H1 (cell line): Measurements from ENCODE around the gene OR11H7. TPM values are rescaled to one million over a fixed set of nuclear protein-coding genes. Genes with fewer than 3 reads are reported as not detected.

Experiments used
- polyA plus RNA-seq, 7 experiments: library from polyadenylated mRNA; depleted of rRNA in 3 of 7; stranded (reverse) in 5 of 7; unstranded in 2 of 7; fragments of >200 nt in 5 of 7; fragments of 200-250 nt in 2 of 7; gene quantifications; 1 replicate in 5 of 7; 2 replicates in 1 of 7; 4 replicates in 1 of 7; pipeline versions ENCODE4 v1.2.1 to v1.2.3, GENCODE V29; 2011 to 2013; ENCODE audit warnings: missing spikeins in 2 of 7, mixed read lengths in 2 of 7
- total RNA-seq: library from RNA; stranded (reverse); fragmentation: NEBNext Ultra II Directional; extraction: Animal tissue kit (Norgen Biotek cat#: 25700); gene quantifications from 2 replicates; pipeline ENCODE4 v1.2.1, GENCODE V29; 2021

Gene OR11H7
- total and polyA plus RNA-seq, 2 of the 8 experiments (the other 6 are each of a cell fraction or from before 2014, with no cell fraction given), result not detected

Other genes starting within 250 kb of the OR11H7 start
- gene OR4Q2, start 226.8 kb upstream of the OR11H7 start, total RNA-seq, result not detected in 2 replicates
- gene OR4Q2, start 226.8 kb upstream of the OR11H7 start, polyA plus RNA-seq (2011; rRNA removed), result not detected in 2 replicates
- not detected in 2 replicates for gene OR4K14, start 209.7 kb upstream of the OR11H7 start, total RNA-seq
- gene OR4K14, start 209.7 kb upstream of the OR11H7 start, polyA plus RNA-seq (2011; rRNA removed), result not detected in 2 replicates
- gene OR4K13, start 192.9 kb upstream of the OR11H7 start, total RNA-seq, result not detected in 2 replicates
- not detected in 2 replicates for gene OR4K13, start 192.9 kb upstream of the OR11H7 start, polyA plus RNA-seq (2011; rRNA removed)
- gene OR4L1, start 168.9 kb upstream of the OR11H7 start, total RNA-seq, result not detected in 2 replicates
- gene OR4L1, start 168.9 kb upstream of the OR11H7 start, polyA plus RNA-seq (2011; rRNA removed), result not detected in 2 replicates
- not detected in 2 replicates for gene OR4K17, start 118.2 kb upstream of the OR11H7 start, total RNA-seq
- not detected in 2 replicates for gene OR4K17, start 118.2 kb upstream of the OR11H7 start, polyA plus RNA-seq (2011; rRNA removed)
- not detected in 2 replicates for gene OR4N5, start 90.2 kb upstream of the OR11H7 start, total RNA-seq
- not detected in 2 replicates for gene OR4N5, start 90.2 kb upstream of the OR11H7 start, polyA plus RNA-seq (2011; rRNA removed)
- not detected in 2 replicates for gene OR11G2, start 38.1 kb upstream of the OR11H7 start, total RNA-seq
- not detected in 2 replicates for gene OR11G2, start 38.1 kb upstream of the OR11H7 start, polyA plus RNA-seq (2011; rRNA removed)
- gene OR11H6, start 5.3 kb upstream of the OR11H7 start, total RNA-seq, result not detected in 2 replicates
- not detected in 2 replicates for gene OR11H6, start 5.3 kb upstream of the OR11H7 start, polyA plus RNA-seq (2011; rRNA removed)
- not detected in 2 replicates for gene OR11H4, start 10.3 kb downstream of the OR11H7 start, total RNA-seq
- gene OR11H4, start 10.3 kb downstream of the OR11H7 start, polyA plus RNA-seq (2011; rRNA removed), result not detected in 2 replicates
- 18.0 and 20.7 TPM in 2 replicates for gene TTC5, start 77.0 kb downstream of the OR11H7 start, total RNA-seq
- 6.4 and 9.1 TPM in 2 replicates for gene TTC5, start 77.0 kb downstream of the OR11H7 start, polyA plus RNA-seq (2011; rRNA removed)
- 156 and 173 TPM in 2 replicates for gene CCNB1IP1, start 104.3 kb downstream of the OR11H7 start, total RNA-seq
- gene CCNB1IP1, start 104.3 kb downstream of the OR11H7 start, polyA plus RNA-seq (2011; rRNA removed), result 180 and 277 TPM in 2 replicates
- gene PARP2, start 114.7 kb downstream of the OR11H7 start, total RNA-seq, result 41.7 and 42.9 TPM in 2 replicates
- 14.8 and 27.7 TPM in 2 replicates for gene PARP2, start 114.7 kb downstream of the OR11H7 start, polyA plus RNA-seq (2011; rRNA removed)
- gene TEP1, start 184.5 kb downstream of the OR11H7 start, total RNA-seq, result 9.6 and 10.7 TPM in 2 replicates
- 6.9 and 8.7 TPM in 2 replicates for gene TEP1, start 184.5 kb downstream of the OR11H7 start, polyA plus RNA-seq (2011; rRNA removed)
- gene KLHL33, start 207.2 kb downstream of the OR11H7 start, total RNA-seq, result 0.11 TPM in 1 of 2 replicates, not detected in the other
- 0.17 and 0.20 TPM in 2 replicates for gene KLHL33, start 207.2 kb downstream of the OR11H7 start, polyA plus RNA-seq (2011; rRNA removed)
- 34.4 and 42.3 TPM in 2 replicates for gene OSGEP, start 225.8 kb downstream of the OR11H7 start, total RNA-seq
- gene OSGEP, start 225.8 kb downstream of the OR11H7 start, polyA plus RNA-seq (2011; rRNA removed), result 78.6 and 89.5 TPM in 2 replicates
- gene APEX1, start 226.2 kb downstream of the OR11H7 start, total RNA-seq, result 384 and 404 TPM in 2 replicates
- 663 and 700 TPM in 2 replicates for gene APEX1, start 226.2 kb downstream of the OR11H7 start, polyA plus RNA-seq (2011; rRNA removed)
- 29.5 and 33.4 TPM in 2 replicates for gene PIP4P1, start 232.5 kb downstream of the OR11H7 start, total RNA-seq
- 60.0 and 67.7 TPM in 2 replicates for gene PIP4P1, start 232.5 kb downstream of the OR11H7 start, polyA plus RNA-seq (2011; rRNA removed)
- 108 and 110 TPM in 2 replicates for gene PNP, start 240.4 kb downstream of the OR11H7 start, total RNA-seq
- gene PNP, start 240.4 kb downstream of the OR11H7 start, polyA plus RNA-seq (2011; rRNA removed), result 97.6 and 130 TPM in 2 replicates